Testis (tissue), 3 donors: Measurements from ENCODE around the gene CREB3L4. TPM values are rescaled to one million over a fixed set of nuclear protein-coding genes. Genes with fewer than 3 reads are reported as not detected.

Experiments
- DNase-seq: peaks from one replicate; pipeline ENCODE4 v3.0.0-alpha.2; 2019
- H3K27ac ChIP-seq, 2 donors: fragments of 200-600 bp; sonication (generic); one replicate each; pipeline ENCODE4 v1.5.1; 2019
- H3K27me3 ChIP-seq: fragments of 200-600 bp; sonication (generic); one replicate; pipeline ENCODE4 v1.5.1; 2019
- H3K36me3 ChIP-seq: fragments of 200-600 bp; sonication (generic); one replicate; pipeline ENCODE4 v1.5.1; 2017; ENCODE audit warnings: low read depth; ENCODE audit errors: missing control alignments
- H3K4me1 ChIP-seq: fragments of 200-600 bp; sonication (generic); one replicate; pipeline ENCODE4 v1.5.1; 2019
- H3K4me3 ChIP-seq, 2 donors: fragments of 200-600 bp; sonication (generic); one replicate each; pipeline ENCODE4 v1.5.1; 2017 to 2019
- H3K9me3 ChIP-seq: fragments of 200-600 bp; sonication (generic); one replicate; pipeline ENCODE4 v1.5.1; 2017
- CTCF ChIP-seq, 3 experiments: fragments of 450-650 bp in 2 of 3; fragments of 200-600 bp in 1 of 3; sonication (generic) in 1 of 3; IDR thresholded peaks; one replicate each; pipeline ENCODE4 v1.5.1; 2016 to 2019; ENCODE audit warnings: antibody characterized with exemption in 3 of 3, mild to moderate bottlenecking in 2 of 3, moderate library complexity in 1 of 3
- POLR2A ChIP-seq: fragments of 450-650 bp; IDR thresholded peaks from one replicate; pipeline ENCODE4 v1.6.1; 2017; ENCODE audit warnings: antibody characterized with exemption, mild to moderate bottlenecking, moderate library complexity
- WGBS, 2 donors: methylation state at CpG; one replicate each; pipeline ENCODE4 v1.1.5; 2018; 5-methylcytosine and 5-hydroxymethylcytosine counted together
- intact Hi-C: fragments of 100-400 bp; cut with DNase I; formaldehyde crosslinking; loops from one replicate; pipeline ENCODE4 v1.15.1; 2023; ENCODE audit warnings: low total_unique reads
- polyA plus RNA-seq: library from polyadenylated mRNA; stranded (reverse); fragments of 350-450 nt; fragmentation: Illumina TruSeq; extraction: RNeasy Lipid Tissue Mini Kit (QIAGEN cat#74804); gene quantifications from one replicate; pipeline ENCODE4 v1.2.3, GENCODE V29; 2014; ENCODE audit warnings: low read depth, low replicate concordance; ENCODE audit not compliant: insufficient read depth
- total RNA-seq, 2 donors: library from RNA; depleted of rRNA; stranded (reverse); fragments of >200 nt; gene quantifications; one replicate each; pipeline ENCODE4 v1.2.3, GENCODE V29; 2016

Gene CREB3L4
- total and polyA plus RNA-seq, 3 donors from 2014 or later, result 15.6 to 24.6 (median 22.2) TPM

GRCh38 chr1:153968000-153968363 lies 280 bp downstream of the CREB3L4 start:
- intact Hi-C loops, result no loop called here
- WGBS, 2 donors, result 1 to 3% methylated on average over 8 of the region's 8 CpGs
- Histone ChIP-seq H3K27ac (peak overlapping the region; percentile 80 to 94), H3K36me3 (no peaks in the 10 kb centered on the region), H3K4me3 (peak overlapping the region; percentile 61 to 66), H3K9me3 (no peaks in the 10 kb centered on the region), H3K4me1 (peaks cover 34% of the 10 kb centered on the region), H3K27me3 (no peaks in the 10 kb centered on the region)
- peak; percentile 58 for DNase-seq
- TF ChIP-seq CTCF (IDR thresholded peaks at IDR 0.05) (no peak), POLR2A (no peak)

- Histone ChIP-seq H3K9me3 (no peaks in the 10 kb centered on the region), H3K27me3 (no peaks in the 10 kb centered on the region), H3K4me3 (peak overlapping the region in 1 of 2 donors; percentile 61), H3K4me1 (peaks cover 34% of the 10 kb centered on the region), H3K27ac (peak overlapping the region in 1 of 2 donors; percentile 94), H3K36me3 (no peaks in the 10 kb centered on the region)
- TF ChIP-seq POLR2A (no peak), CTCF (IDR thresholded peaks at IDR 0.05) (no peak)
- WGBS, 2 donors, result 0 to 1% methylated on average over 1 to 13 of the region's 13 CpGs
- intact Hi-C loops, result no loop called here
- no peak for DNase-seq
Measured at GRCh38 chr1:153968408-153968807, 706 bp downstream of the CREB3L4 start.

GRCh38 chr1:153968972-153969371 lies 1.3 kb downstream of the CREB3L4 start:
- H3K27me3 ChIP-seq, result no peaks in the 10 kb centered on the region
- H3K9me3 ChIP-seq, result no peaks in the 10 kb centered on the region
- H3K4me3 ChIP-seq, result no peak overlapping the region
- no peak overlapping the region for H3K27ac ChIP-seq
- DNase-seq, result no peak
- no peaks in the 10 kb centered on the region for H3K36me3 ChIP-seq
- H3K4me1 ChIP-seq, result peaks cover 34% of the 10 kb centered on the region
- 89 to 100% methylated on average over 2 of the region's 2 CpGs for whole genome bisulfite sequencing, 2 donors
- TF ChIP-seq CTCF (IDR thresholded peaks at IDR 0.05) (no peak), POLR2A (no peak)
- intact Hi-C loops, result no loop called here

GRCh38 chr1:153970346-153970745 lies 2.6 kb downstream of the CREB3L4 start:
- intact Hi-C loops, result no loop called here
- peak; percentile 89 for DNase-seq
- peak overlapping the region in 1 of 2 donors; percentile 26 for H3K27ac ChIP-seq
- no peak for TF ChIP-seq POLR2A
- TF ChIP-seq CTCF (IDR thresholded peaks at IDR 0.05), result no peak
- 31 to 47% methylated on average over 2 of the region's 2 CpGs for WGBS, 2 donors
- H3K4me3 ChIP-seq, result no peak overlapping the region
- no peaks in the 10 kb centered on the region for H3K27me3 ChIP-seq
- H3K36me3 ChIP-seq, result no peaks in the 10 kb centered on the region
- peaks cover 22% of the 10 kb centered on the region for H3K4me1 ChIP-seq
- H3K9me3 ChIP-seq, result no peaks in the 10 kb centered on the region

- WGBS, 2 donors, result 92 to 93% methylated on average over 3 of the region's 3 CpGs
- Histone ChIP-seq H3K27ac (no peak overlapping the region), H3K4me1 (peaks cover 19% of the 10 kb centered on the region), H3K9me3 (no peaks in the 10 kb centered on the region), H3K27me3 (no peaks in the 10 kb centered on the region), H3K4me3 (no peak overlapping the region), H3K36me3 (no peaks in the 10 kb centered on the region)
- TF ChIP-seq CTCF (IDR thresholded peaks at IDR 0.05), result no peak
- no peak for TF ChIP-seq POLR2A
- no peak for DNase-seq
- intact Hi-C loops, result no loop called here
Measured at GRCh38 chr1:153973071-153973470, 5.4 kb downstream of the CREB3L4 start.
